Measurements from ENCODE around the gene FBXW8.

DNA sequence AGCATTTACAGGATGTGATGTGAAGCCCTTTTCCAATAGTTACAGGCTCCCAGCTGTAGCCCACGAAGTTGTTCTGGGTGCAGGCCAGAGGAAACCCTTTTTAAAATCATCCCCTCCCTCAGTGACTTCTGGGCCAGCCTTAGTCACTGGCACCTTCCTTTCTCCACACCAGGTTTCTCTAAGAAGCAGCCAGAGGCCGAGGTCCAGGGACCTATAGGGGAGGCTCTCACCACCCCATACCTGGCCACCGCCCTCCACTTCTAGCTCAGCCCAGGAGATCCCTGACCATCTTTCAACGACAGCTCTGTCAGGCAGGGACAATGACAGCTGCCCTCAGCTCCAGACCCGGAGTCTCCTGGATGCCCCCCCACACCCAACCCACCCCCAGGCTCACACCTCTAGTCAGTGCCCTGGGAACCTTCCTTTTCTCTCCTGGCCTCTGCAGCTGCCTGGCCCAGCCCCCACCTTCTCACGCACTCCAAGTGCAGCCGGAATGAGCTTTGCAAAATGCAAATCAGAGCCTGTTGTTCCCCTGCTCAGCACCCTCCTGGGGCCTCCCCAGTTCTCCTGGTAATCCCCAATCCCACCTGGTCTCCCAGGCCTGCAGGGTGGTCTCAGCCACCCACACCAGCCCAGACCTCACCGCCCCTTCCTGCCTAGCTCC lies 141.8 kb downstream of the FBXW8 start:
- TF ChIP-seq GATA2 (IDR thresholded peaks at IDR 0.05; ENCODE audit: insufficient read depth, insufficient read length, low read depth, low read length) (no peak), POLR2A (IDR thresholded peaks at IDR 0.05; ENCODE audit: low read depth, low read length) (no peak), EZH2 (IDR thresholded peaks at IDR 0.05; ENCODE audit: borderline replicate concordance, low read depth, low read length, severe bottlenecking) (no peak), POLR2AphosphoS5 (IDR thresholded peaks at IDR 0.05; ENCODE audit: insufficient read depth, low read depth, low read length) (no peak), MYC (IDR thresholded peaks at IDR 0.05; ENCODE audit: low read depth, low read length) (no peak), JUN (IDR thresholded peaks at IDR 0.05; ENCODE audit: borderline replicate concordance, insufficient read depth, insufficient read length, low read depth) (no peak), FOS (IDR thresholded peaks at IDR 0.05; ENCODE audit: borderline replicate concordance, insufficient read depth, low read length) (no peak)
- TF ChIP-seq, protein P1, sequence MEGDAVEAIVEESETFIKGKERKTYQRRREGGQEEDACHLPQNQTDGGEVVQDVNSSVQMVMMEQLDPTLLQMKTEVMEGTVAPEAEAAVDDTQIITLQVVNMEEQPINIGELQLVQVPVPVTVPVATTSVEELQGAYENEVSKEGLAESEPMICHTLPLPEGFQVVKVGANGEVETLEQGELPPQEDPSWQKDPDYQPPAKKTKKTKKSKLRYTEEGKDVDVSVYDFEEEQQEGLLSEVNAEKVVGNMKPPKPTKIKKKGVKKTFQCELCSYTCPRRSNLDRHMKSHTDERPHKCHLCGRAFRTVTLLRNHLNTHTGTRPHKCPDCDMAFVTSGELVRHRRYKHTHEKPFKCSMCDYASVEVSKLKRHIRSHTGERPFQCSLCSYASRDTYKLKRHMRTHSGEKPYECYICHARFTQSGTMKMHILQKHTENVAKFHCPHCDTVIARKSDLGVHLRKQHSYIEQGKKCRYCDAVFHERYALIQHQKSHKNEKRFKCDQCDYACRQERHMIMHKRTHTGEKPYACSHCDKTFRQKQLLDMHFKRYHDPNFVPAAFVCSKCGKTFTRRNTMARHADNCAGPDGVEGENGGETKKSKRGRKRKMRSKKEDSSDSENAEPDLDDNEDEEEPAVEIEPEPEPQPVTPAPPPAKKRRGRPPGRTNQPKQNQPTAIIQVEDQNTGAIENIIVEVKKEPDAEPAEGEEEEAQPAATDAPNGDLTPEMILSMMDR (IDR thresholded peaks at IDR 0.05; ENCODE audit: extremely low read depth in 1 of 2, insufficient read depth in 1 of 2, low read depth in 1 of 2, low read length in 2 of 2) = no peak
- TF ChIP-seq, protein P2, sequence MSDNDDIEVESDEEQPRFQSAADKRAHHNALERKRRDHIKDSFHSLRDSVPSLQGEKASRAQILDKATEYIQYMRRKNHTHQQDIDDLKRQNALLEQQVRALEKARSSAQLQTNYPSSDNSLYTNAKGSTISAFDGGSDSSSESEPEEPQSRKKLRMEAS (IDR thresholded peaks at IDR 0.05; ENCODE audit: insufficient read depth, insufficient read length) = no peak

All from endothelial cell of umbilical vein (primary cell).